Measurements from ENCODE around the gene GAB2.

GAB2 gene

DNA sequence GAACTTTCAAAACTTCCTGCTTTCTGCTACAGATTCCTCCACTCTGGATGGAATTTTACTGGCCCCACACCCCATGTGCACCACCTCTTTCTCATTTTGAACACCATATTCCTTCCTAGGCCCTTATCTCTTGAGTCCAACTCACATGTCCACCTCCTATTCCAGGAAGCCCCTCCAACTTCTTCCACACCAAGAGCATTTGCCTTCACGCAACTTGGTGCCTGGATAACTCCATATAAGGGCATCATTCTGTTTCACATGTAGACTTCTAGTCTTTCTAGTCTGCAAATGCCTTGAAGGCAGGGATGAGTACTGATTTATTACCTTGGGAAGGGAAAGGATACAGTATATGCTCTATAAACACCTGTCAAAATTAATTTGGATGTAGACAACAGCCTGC is 17.5 kb downstream of the GAB2 start:
- DNase-seq (ENCODE audit: low read depth, low spot score), result no peak

GRCh38 chr11:78399136-78399535 is 18.5 kb downstream of the GAB2 start:
- no peak for DNase-seq (ENCODE audit: low read depth, low spot score)

GRCh38 chr11:78398715-78399114 is 18.9 kb downstream of the GAB2 start:
- no peak for DNase-seq (ENCODE audit: low read depth, low spot score)

GRCh38 chr11:78397398-78397797 is 20.2 kb downstream of the GAB2 start:
- DNase-seq (ENCODE audit: low read depth, low spot score), result no peak

GRCh38 chr11:78395597-78395996 is 22.0 kb downstream of the GAB2 start:
- no peak for DNase-seq (ENCODE audit: low read depth, low spot score)

- DNase-seq (ENCODE audit: low read depth, low spot score), result no peak
Measured at GRCh38 chr11:78392854-78393253, 24.8 kb downstream of the GAB2 start.

- no peak for DNase-seq (ENCODE audit: low read depth, low spot score)
Measured at GRCh38 chr11:78391424-78391823, 26.2 kb downstream of the GAB2 start.

GRCh38 chr11:78390809-78391208 is 26.8 kb downstream of the GAB2 start:
- no peak for DNase-seq (ENCODE audit: low read depth, low spot score)

- no peak for DNase-seq (ENCODE audit: low read depth, low spot score)
Measured at GRCh38 chr11:78386215-78386941, 31.2 kb downstream of the GAB2 start.

GRCh38 chr11:78385205-78385604 is 32.4 kb downstream of the GAB2 start:
- no peak for DNase-seq (ENCODE audit: low read depth, low spot score)

- DNase-seq (ENCODE audit: low read depth, low spot score), result no peak
Measured at GRCh38 chr11:78384231-78384630, 33.4 kb downstream of the GAB2 start.

GRCh38 chr11:78381865-78382264 is 35.8 kb downstream of the GAB2 start:
- DNase-seq (ENCODE audit: low read depth, low spot score), result no peak

DNA sequence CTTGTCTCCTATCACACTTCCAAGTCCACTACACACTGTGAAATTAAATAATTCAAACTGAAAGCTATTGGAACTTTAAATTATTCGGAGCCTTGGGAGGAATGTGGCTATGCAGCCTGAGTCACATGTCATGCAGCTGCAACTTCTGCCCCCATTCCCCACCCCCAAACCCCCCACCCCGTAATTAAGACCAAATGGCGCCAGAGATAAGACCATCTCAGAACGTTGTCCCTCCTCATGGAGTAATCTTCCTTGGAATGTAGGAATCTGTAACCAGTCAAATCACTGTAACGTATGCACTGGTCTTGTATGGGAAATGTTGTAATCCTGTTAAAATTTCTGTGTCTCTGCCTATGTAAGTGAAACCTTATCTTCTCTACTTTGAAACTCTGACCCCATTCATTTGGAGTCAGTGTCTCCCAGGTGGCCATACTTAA is 37.0 kb downstream of the GAB2 start:
- DNase-seq (ENCODE audit: low read depth, low spot score), result no peak

DNA sequence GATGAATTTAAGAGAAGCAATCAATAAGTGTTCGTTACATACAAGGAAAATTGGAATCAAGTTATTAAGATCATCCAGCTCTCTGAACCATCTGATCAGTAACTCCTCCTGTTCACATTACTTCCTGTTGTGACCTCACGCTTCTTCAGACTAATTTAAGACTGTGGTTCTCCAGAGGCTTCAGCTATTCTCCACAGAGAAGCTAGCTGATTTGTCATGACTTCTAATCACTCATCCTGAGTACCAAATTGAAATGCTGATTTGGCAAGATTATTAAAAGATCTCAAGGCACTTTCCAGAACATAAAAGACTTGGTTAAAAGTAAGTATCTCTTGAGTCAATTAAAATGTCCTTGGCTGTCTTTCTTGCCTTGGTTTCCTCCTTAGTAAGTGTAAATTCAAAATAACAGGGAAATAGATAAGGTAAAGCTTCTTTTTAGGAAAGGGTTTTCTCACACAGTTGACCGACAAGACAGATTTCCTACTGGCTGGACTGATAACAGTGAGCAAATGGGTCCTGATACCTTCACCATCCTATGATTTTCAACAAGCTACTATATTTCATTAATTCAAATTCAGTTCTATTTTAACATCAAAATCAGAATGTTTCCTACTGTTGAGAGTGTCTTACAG is 38.5 kb downstream of the GAB2 start:
- DNase-seq (ENCODE audit: low read depth, low spot score), result no peak

DNA sequence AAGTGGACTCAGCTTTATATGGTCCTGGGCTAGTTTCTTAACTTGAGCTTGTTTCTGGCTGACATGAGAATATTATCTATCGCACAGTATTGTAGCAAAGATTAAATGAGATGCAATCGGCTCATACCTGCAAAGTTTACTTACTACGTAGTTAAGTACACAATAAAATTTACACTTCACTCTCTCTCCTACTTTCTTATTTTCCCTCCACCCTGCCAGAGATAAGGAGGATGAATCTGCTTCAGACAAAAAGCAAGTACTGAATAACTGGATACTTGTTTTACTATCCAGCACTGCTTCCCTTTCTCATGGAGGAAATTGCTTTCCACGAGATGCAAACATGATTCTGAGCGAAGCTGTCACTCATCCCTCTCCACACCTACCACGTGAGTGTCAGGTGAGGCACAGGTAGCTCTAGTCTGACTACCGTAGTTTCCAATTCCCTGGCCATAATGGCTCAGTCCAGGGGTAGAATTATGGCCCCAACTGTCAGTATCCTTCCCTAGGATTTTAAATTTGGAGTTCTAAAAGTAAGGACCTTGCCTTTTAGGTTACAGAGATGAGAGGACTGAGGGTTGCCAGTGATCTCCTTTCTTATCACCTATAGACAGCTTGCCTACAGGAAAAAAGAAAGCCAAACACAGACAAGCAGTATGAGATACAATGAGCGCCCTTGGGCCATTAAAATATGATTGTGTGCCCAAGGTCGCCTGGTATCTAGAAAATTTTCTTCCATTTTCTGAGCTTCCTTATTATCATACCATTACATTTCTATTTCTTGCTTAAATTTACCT is 39.8 kb downstream of the GAB2 start:
- DNase-seq (ENCODE audit: low read depth, low spot score), result no peak

DNA sequence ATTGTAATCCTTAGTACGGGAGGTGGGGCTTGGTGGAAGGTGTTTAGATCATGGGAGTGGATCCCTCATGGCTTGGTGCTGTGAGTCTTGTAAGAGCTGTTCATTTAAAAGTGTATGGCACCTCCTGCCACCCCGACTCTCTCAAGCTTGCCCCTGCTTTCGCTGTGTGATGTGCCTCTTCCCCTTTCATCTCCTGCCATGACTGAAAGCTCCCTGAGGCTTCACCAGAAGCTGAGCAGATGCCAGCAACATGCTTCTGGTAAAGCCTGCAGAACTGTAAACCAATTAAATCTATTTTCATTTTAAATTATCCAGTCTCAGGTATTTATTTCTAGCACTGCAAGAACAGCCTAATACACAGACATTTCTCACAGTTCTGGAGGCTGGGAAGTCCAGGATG is 40.8 kb downstream of the GAB2 start:
- DNase-seq (ENCODE audit: low read depth, low spot score), result no peak

DNA sequence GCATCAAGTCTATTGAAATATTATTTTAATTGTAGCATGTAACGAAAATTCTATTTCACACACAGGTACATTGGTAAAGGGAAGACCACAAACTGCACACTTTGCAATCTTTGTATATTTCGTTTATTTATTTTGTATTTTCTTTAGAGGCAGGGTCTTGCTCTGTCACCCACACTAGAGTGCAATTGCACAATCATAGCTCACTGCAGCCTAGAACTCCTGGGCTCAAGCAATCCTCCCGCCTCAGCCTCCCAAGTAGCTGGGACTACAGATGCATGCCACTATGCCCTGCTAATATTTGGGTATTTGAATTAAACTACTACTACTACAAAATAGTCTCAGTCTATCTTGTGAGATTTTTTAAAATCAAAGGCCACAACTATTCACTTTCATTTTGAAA is 42.7 kb downstream of the GAB2 start:
- no peak for DNase-seq (ENCODE audit: low read depth, low spot score)

GRCh38 chr11:78373689-78374088 is 43.9 kb downstream of the GAB2 start:
- DNase-seq (ENCODE audit: low read depth, low spot score), result no peak

- no peak for DNase-seq (ENCODE audit: low read depth, low spot score)
Measured at GRCh38 chr11:78372114-78372768, 45.4 kb downstream of the GAB2 start.

DNA sequence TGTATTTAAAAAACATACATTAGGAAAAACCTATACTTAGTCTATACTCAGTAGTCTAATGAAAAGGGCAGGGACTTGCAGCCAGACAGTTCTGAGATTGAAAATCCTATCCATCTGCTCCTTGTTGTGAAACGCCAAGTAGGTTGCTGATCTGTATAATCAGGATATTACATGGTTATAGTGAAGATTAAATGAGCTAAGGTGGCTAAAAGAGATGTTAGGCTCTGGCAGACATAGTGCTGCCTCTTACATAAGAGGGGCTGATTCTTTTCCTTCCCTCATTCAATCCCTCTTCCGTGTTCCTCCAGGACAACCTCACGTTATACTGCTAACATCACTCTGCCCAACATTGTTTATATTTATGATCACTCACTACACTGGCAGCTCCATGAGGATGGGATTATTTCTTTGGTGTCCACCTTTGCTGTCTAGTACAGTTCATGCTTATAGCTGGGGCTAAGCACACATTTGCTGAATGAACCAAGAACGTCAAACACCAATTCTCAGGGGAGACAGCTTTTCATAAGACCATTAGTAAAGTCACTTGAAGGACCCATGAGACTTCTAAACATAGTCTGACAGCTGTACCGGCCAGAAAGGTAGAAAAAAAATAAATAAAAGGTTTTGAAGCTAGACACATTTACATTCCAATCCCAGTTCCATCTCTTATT is 46.3 kb downstream of the GAB2 start:
- DNase-seq (ENCODE audit: low read depth, low spot score), result no peak

DNA sequence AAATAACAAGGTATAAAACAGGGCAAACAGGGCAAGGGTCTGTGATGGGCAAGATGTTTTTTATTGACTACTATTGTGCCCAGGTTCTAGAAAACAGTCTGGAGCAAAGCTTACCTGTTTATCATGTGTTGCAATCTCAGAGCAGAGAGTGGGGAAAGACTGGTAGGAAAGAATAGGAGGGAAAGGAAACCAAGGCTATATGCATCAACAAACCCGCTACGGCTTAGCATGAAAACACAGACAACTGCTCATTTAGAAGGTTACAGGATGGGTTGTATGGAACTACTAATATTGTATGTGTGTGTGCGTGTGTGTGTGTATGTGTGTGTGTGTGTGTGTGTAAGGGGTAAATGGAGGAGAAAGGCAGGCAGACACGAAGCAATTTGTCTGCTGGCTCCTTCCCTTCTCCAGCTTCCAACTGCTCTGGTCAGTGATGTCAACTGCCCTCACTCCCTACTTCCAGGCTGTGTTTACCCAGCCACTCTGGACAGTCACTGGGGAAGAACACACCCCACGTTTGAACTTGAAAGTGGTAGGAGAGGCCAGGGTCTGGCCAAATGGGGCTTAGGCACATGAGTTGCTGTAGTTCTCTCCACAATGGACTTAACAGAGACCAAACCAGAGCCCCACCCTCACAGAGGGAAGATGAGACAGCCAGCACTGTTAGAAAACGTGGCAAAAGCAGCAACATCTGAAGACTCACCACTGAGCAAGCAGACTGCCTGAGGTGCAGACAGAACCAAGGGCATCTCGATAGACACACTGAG is 47.0 kb downstream of the GAB2 start:
- no peak for DNase-seq (ENCODE audit: low read depth, low spot score)

Measured in astrocyte of the hippocampus (primary cell).